ENCODE measurements around the gene NUPR1.
A peak's percentile ranks its signal among the peaks of the same experiment; 100 is the strongest.
"Not testable (repeated sequence)": the region's sequence is repeated elsewhere in the genome, so short reads cannot be mapped to it uniquely, and the experiment has no call there.

Gene NUPR1

GRCh38 chr16:28497386-28497785, 41.4 kb downstream of the NUPR1 start:
- DNase-seq = no peak

- DNase-seq = no peak
Observed at GRCh38 chr16:28496844-28497243, 41.9 kb downstream of the NUPR1 start.

- DNase-seq = no peak
Observed at GRCh38 chr16:28495795-28496749, 42.7 kb downstream of the NUPR1 start.

GRCh38 chr16:28495098-28495793, 43.5 kb downstream of the NUPR1 start:
- DNase-seq = no peak

GRCh38 chr16:28494121-28494851, 44.5 kb downstream of the NUPR1 start, which contains the start of gene APOBR:
TSS of gene APOBR (plus strand) at chr16:28494643. CDS start at chr16:28494682, 39 bp downstream.
- no peak for DNase-seq

- DNase-seq = no peak
Observed at GRCh38 chr16:28492511-28492910, 46.3 kb downstream of the NUPR1 start.

- peak; percentile 94 to 96 for DNase-seq
Observed at GRCh38 chr16:28491970-28492474, 46.8 kb downstream of the NUPR1 start, which contains the start of gene CLN3. TSS of gene CLN3 (minus strand) at chr16:28492074. CDS start at chr16:28491759, 315 bp downstream.

- peak in 1 of 2 experiments; percentile 30 for DNase-seq
Observed at GRCh38 chr16:28491230-28491969, 47.4 kb downstream of the NUPR1 start.

- no peak for DNase-seq
Observed at GRCh38 chr16:28486266-28486665, 52.5 kb downstream of the NUPR1 start.

- not testable (repeated sequence) for DNase-seq
Observed at GRCh38 chr16:28483361-28483760, 55.4 kb downstream of the NUPR1 start.
